ENCODE data around the gene PCID2.

- TF ChIP-seq CTCF (IDR thresholded peaks at IDR 0.05; ENCODE audit: low read length) (no peak), EZH2 (optimal IDR thresholded peaks at IDR 0.05; ENCODE audit: low read depth, low read length) (no peak), EZH2phosphoT487 (IDR thresholded peaks at IDR 0.05; ENCODE audit: low read length) (no peak)
Measured at GRCh38 chr13:113160983-113161382, 47.5 kb downstream of the PCID2 start.

All from MM.1S (cell line).